NCI-H2081 treated with DMSO at 0.1 percent for 48 hours (cell line): ENCODE measurements around the gene GNRHR.

Experiments used
- DNase-seq: peaks from one replicate; lab custom pipeline; 2025; lab: John Stamatoyannopoulos, UW

Gene GNRHR

GRCh38 chr4:67700116-67700737, 54.0 kb downstream of the GNRHR start:
- DNase-seq, result no peak

- DNase-seq, result no peak
Observed at GRCh38 chr4:67699603-67700002, 54.6 kb downstream of the GNRHR start.

- DNase-seq, result no peak
Observed at GRCh38 chr4:67697860-67698687, 56.1 kb downstream of the GNRHR start.

- no peak for DNase-seq
Observed at GRCh38 chr4:67696061-67696460, 58.1 kb downstream of the GNRHR start.

DNA sequence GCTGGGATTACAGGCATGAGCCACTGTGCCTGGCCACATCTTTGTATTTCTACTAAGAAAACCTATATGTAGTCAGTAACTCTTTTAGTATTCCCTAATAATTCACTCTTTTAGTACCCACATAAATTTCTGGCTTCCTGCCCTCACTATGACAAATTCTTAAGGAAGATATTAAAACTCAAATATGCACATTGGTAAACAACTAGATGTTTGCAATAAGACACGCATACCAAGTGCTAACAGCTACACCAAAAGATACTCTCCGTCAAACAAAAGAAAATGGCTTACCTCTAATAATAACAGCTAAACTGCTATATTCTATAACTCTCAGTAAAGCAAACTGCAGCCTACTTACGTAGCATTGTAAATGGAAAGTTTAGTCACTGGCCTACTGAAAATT, 59.5 kb downstream of the GNRHR start:
- DNase-seq, result no peak

DNA sequence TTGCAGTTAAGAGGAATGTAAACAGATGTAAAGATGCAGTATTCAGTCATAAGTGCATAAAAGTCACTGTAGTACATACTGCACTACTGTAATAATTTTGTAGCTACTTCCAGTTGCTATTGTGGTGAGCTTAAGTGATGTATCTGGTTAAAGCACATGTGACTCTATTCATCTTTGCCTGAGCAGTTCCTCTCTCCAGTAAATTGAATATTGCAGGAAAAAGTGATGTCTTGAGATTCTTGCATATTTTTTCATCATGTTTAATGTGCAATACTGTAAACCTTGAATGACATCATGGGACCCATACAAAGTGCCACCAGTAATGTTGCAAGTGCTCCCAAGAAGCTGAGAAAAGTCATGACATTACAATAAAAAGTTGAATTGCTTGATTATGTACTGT, 62.9 kb downstream of the GNRHR start:
- DNase-seq, result no peak
